GM13977 (cell line): ENCODE data around the gene ULK4.
"Not testable (repeated sequence)": the region's sequence is repeated elsewhere in the genome, so short reads cannot be mapped to it uniquely, and the experiment has no call there.

Source experiments
- DNase-seq: peaks from one replicate; pipeline ENCODE4 v3.0.0; 2012; ENCODE audit warnings: low spot score
- in situ Hi-C: fragments of 300-500 bp; cut with MboI; formaldehyde crosslinking; loops from one replicate; pipeline ENCODE4 v1.12.0; 2022; ENCODE audit warnings: low sequenced_read_pairs, low pct_unique_long_range_greater_than_20kb, mixed read lengths, inconsistent platforms; ENCODE audit not compliant: unreplicated experiment
- TF ChIP-seq, protein P1 (sequence below): IDR thresholded peaks from 2 replicates; pipeline ENCODE4 v1.5.1; 2012; ENCODE audit warnings: mild to moderate bottlenecking, control low read depth; ENCODE audit not compliant: insufficient read depth; ENCODE audit errors: extremely low read depth, missing control alignments

The ULK4 gene

GRCh38 chr3:41808152-41808551 is 153.8 kb downstream of the ULK4 start:
- in situ Hi-C loops, result no loop called here
- DNase-seq, result no peak
- TF ChIP-seq, protein P1, sequence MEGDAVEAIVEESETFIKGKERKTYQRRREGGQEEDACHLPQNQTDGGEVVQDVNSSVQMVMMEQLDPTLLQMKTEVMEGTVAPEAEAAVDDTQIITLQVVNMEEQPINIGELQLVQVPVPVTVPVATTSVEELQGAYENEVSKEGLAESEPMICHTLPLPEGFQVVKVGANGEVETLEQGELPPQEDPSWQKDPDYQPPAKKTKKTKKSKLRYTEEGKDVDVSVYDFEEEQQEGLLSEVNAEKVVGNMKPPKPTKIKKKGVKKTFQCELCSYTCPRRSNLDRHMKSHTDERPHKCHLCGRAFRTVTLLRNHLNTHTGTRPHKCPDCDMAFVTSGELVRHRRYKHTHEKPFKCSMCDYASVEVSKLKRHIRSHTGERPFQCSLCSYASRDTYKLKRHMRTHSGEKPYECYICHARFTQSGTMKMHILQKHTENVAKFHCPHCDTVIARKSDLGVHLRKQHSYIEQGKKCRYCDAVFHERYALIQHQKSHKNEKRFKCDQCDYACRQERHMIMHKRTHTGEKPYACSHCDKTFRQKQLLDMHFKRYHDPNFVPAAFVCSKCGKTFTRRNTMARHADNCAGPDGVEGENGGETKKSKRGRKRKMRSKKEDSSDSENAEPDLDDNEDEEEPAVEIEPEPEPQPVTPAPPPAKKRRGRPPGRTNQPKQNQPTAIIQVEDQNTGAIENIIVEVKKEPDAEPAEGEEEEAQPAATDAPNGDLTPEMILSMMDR, result no peak

DNA sequence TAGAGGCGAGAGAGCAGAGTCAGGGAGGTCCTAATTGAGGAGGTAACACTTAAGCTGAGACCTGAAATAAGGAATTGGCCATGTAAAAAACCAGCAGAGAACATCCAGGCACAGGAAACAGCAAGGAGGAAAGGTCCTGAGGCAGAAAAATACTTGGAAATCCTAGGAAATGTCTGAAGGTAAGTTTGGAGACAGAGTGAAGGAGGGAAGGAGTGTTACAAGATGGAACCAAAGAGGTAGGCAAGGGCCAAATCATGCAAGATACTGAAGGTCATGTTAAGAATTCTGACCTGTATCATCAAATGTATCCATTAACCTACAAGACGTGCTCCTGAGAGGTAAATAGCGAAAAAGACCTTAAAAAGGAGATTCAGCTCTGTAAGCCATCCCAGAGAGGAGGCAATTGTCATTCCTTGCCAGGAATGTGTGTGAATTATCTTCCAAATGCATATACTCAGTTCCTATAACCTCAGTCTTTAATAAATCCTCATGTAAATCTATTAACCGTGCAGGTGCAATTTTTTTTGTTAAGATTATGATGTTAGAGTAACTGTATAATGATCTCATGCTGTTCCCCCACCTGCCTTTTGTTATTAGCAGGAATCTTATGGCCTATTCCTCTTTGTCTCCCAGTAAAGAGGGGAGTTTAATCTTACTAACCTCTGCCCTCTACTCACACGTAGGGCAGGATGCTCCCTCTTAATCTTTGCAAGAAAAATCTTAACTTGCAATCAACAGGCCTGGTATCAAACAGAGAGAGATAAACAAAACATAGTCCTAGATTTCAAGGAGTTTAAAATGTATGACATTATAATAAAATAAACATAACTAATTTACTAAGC is 166.9 kb downstream of the ULK4 start:
- TF ChIP-seq, protein P1, result no peak
- no peak for DNase-seq
- in situ Hi-C loops, result no loop called here

DNA sequence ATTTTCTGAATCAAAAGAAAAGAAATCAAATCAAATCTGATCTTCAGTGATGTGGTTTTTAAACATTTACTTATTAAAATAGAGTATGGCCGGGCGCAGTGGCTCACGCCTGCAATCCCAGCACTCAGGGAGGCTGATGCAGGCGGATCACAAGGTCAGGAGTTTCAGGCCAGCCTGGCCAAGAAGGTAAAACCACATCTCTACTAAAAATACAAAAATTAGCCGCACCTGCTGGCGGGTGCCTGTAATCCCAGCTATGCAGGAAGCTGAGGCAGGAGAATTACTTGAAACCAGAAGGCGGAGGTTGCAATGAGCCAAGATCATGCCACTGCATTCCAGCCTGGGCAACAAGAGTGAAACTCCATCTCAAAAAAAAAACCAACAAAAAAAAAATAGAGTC is 169.1 kb downstream of the ULK4 start:
- DNase-seq, result no peak
- in situ Hi-C loops, result no loop called here
- TF ChIP-seq, protein P1, result no peak

GRCh38 chr3:41769106-41769505 is 192.8 kb downstream of the ULK4 start:
- in situ Hi-C loops, result no loop called here
- TF ChIP-seq, protein P1, result no peak
- DNase-seq, result no peak

DNA sequence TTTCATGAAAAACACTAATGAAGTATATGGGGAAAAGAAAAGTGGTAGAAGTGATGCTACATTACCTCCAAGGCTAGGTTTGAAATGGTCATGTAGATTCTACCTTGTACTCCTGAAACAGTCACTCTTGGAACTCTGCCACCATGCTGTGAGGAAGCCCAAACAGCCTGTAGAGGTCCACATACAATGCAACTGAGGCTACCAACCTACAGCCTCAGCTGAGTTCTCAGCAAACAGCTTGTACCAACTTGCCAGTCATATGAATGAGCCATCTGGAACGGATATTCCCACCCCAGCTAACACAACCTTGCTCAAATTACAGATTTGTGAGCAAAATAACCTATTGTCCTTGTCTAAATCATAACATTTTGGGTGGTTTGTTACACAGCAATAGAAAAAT is 193.5 kb downstream of the ULK4 start:
- in situ Hi-C loops, result no loop called here
- TF ChIP-seq, protein P1, result no peak
- DNase-seq, result no peak

DNA sequence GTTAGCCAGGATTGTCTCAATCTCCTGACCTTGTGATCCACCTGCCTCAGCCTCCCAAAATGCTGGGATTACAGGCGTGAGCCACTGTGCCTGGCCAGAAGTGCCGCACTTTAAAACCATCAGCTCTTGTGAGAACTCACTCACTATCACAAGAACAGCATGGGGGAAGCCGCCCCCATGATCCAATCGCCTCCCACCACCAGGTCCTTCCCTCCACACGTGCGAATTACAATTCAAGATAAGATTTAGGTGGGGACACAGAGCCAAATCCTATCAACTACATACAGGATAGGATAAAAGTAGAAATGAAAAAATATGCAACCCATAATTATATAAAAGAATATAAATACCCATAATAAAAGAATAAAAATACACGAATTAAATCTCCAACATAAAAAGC is 199.0 kb downstream of the ULK4 start:
- DNase-seq, in situ Hi-C loops: not testable (repeated sequence)

DNA sequence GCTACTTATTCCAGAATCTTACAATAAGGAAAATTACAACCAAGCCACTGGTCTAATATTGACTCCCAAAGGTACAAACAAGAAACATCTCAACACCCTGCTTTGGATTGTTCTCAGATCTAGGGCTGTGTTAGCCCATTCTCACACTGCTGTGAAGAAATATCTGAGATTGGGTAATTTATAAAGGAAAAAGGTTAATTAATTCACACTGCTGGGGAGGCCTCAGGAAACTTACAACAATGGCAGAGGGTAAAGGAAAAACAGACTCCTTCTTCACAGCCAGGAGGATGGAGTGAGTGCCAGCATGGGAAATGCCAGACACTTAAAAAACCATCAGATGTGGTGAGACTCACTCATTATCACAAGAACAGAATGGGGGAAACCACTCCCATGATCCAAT is 208.3 kb downstream of the ULK4 start:
- in situ Hi-C loops, result no loop called here
- TF ChIP-seq, protein P1, result no peak
- no peak for DNase-seq
